Heart left ventricle (tissue), 16 donors: ENCODE measurements around the gene MRPL40. TPM values are rescaled to one million over a fixed set of nuclear protein-coding genes. Genes with fewer than 3 reads are reported as not detected.

Experiments used
- ATAC-seq, 4 donors: fragments of 200-7000 bp; cut with Tn5 transposase; one replicate each; pipeline ENCODE4 v1.9.1; 2020 to 2022; ENCODE audit warnings: moderate library complexity in 4 of 4, mild to moderate bottlenecking in 3 of 4, moderate number of reproducible peaks in 1 of 4
- DNase-seq, 5 donors: peaks; one replicate each; pipeline ENCODE4 v3.0.0-alpha.2; 2020
- H3K27ac ChIP-seq, 12 donors: fragments of 200-600 bp; sonication (generic) in 4 of 12; one replicate each; pipeline versions ENCODE4 v1.5.0 to v1.8.0; 2016 to 2022; ENCODE audit warnings: mild to moderate bottlenecking in 2 of 12
- H3K27me3 ChIP-seq, 9 donors: fragments of 200-600 bp; sonication (generic) in 2 of 9; one replicate each; pipeline versions ENCODE4 v1.5.1 to v1.8.0; 2016 to 2022; ENCODE audit warnings: mild to moderate bottlenecking in 3 of 9
- H3K36me3 ChIP-seq, 9 donors: fragments of 200-600 bp; sonication (generic) in 2 of 9; one replicate each; pipeline versions ENCODE4 v1.5.0 to v1.8.0; 2018 to 2022; ENCODE audit warnings: mild to moderate bottlenecking in 2 of 9
- H3K4me1 ChIP-seq, 12 donors: fragments of 200-600 bp; sonication (generic) in 4 of 12; one replicate each; pipeline versions ENCODE4 v1.5.0 to v1.8.0; 2016 to 2022; ENCODE audit warnings: mild to moderate bottlenecking in 3 of 12
- H3K4me3 ChIP-seq, 12 donors: fragments of 200-600 bp; sonication (generic) in 4 of 12; one replicate each; pipeline versions ENCODE4 v1.5.0 to v1.8.0; 2017 to 2022; ENCODE audit warnings: mild to moderate bottlenecking in 9 of 12, moderate library complexity in 4 of 12
- H3K9me3 ChIP-seq, 12 donors: fragments of 200-600 bp; sonication (generic) in 4 of 12; one replicate each; pipeline versions ENCODE4 v1.5.0 to v1.8.0; 2016 to 2022; ENCODE audit warnings: mild to moderate bottlenecking in 1 of 12
- CTCF ChIP-seq, 12 donors: fragments of 200-600 bp; sonication (generic) in 4 of 12; IDR thresholded peaks; one replicate each; pipeline versions ENCODE4 v1.5.0 to v1.8.0; 2018 to 2022; ENCODE audit warnings: antibody characterized with exemption in 12 of 12, mild to moderate bottlenecking in 5 of 12
- POLR2A ChIP-seq, 2 donors: fragments of 450-650 bp; IDR thresholded peaks; one replicate each; pipeline ENCODE4 v1.6.1; 2017; ENCODE audit warnings: antibody characterized with exemption in 2 of 2, mild to moderate bottlenecking in 2 of 2, moderate library complexity in 2 of 2
- WGBS, 4 donors: extraction: QIAGEN DNeasy Blood & Tissue Kit in 2 of 4; methylation state at CpG; one replicate each; pipeline versions ENCODE4 v1.1.5 to v1.1.7; 2013 to 2018; 5-methylcytosine and 5-hydroxymethylcytosine counted together
- intact Hi-C, 10 donors: fragments of 100-400 bp; cut with DNase I; formaldehyde crosslinking; loops; one replicate each; pipeline versions ENCODE4 v1.11.1 to v1.14.2; 2022
- polyA plus RNA-seq, 2 donors: library from polyadenylated mRNA; stranded (reverse); fragments of 200-250 nt; gene quantifications; one replicate each; pipeline ENCODE4 v1.2.3, GENCODE V29; 2013
- total RNA-seq, 9 donors: library from RNA; depleted of rRNA in 2 of 9; stranded (reverse); fragments of >200 nt in 2 of 9; fragmentation: NEBNext Ultra II Directional in 3 of 9; extraction: Animal tissue kit (Norgen Biotek cat#: 25700) in 3 of 9; gene quantifications; one replicate each; pipeline versions ENCODE4 v1.1.0 to v1.2.4, GENCODE V29; 2016 to 2023
- donor health status: ischemic (EF 13 %, LVEDD 7.1; RV severe dilation, severe dysfunction).
- donor health status: healthy with polysubstance abuse.
- donor health status: DM: no; HTN: yes; CAD: no.
- donor health status: DM: no; HTN: no; CAD: no.
- donor health status: ischemic (EF 25% LVEDD 6.9; RV normal size, moderate dysfunction).
- donor health status: ischemic (EF 25% LVEDD 5.7; RV mildly dilated, moderate dysfunction).
- donor health status: healthy.
- donor health status: DM: yes; HTN: yes; CAD: no.
- donor health status: ischemic (EF 35%, LVEDD 5.7; RV mildly dilated, moderate dysfunction).
- donor health status: nonischemic (EF 11% LVEDD 7.7; RV severe dilation, severe dysfunction).
- donor health status: DM: yes; HTN: yes; CAD: no.
- donor health status: PGD.
- donor health status: ischemic (EF 29% LVEDD 5.4; RV normal size, mild dysfunction).
- donor health status: nonischemic (EF 23%, LVEDD 6.1; RV moderate dilation, normal function).

The MRPL40 gene
- total and polyA plus RNA-seq, 11 donors: 39.9 to 119 (median 54.2) TPM

DNA sequence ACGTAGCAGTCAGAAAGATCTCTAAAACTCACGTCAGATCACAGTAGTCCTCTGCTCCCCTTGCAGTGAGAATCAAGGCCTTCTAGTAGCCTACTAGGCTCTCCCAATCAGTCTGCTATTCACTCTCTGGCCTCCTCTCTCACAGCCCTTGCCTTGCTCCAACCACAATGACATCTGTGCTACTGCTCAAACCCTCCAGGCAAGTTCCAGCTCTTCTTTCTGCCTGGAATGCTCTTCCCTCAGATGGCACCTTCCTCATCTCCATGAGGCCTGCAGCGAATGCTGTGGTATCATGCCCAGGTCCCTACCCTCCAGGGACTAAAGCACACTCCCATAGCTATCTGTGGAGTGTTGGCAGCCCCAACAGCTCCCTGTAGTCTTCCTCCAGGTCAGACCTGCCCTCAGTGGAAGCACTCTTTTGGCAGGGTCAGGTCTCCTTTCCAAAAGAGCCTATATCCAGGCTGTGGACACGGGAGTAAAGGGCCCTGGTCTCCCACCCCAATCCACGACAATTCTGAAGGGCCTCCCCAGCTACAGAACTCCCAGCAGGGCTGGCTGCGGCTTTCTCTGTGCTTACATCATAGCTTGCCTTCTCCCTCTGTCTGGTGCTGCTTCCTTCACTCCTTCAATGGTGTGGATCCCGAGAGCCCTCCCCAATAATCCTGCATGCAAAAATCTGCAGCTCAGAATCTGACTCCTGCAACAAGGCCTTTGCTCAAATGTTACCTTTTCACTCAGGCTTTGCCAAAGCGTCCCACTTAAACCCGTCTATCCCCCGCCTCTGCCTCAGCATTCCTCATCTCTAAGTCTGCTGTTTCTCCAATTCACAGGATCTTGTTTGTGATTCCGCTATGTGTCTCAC lies 9.7 kb upstream of the MRPL40 start:
- ATAC-seq: peak in 1 of 4 donors; percentile 13
- Histone ChIP-seq H3K27me3 (no peaks in the 10 kb centered on the region), H3K9me3 (no peaks in the 10 kb centered on the region), H3K4me3 (no peak overlapping the region), H3K36me3 (no peaks in the 10 kb centered on the region), H3K27ac (no peak overlapping the region), H3K4me1 (peaks cover 0 to 67% (median 18%) of the 10 kb centered on the region in 12 donors)
- intact Hi-C loops: no loop called here
- TF ChIP-seq CTCF (IDR thresholded peaks at IDR 0.05): no peak
- no peak for TF ChIP-seq POLR2A (IDR thresholded peaks at IDR 0.05)
- 61 to 71% (median 69%) methylated on average over 11 of the region's 11 CpGs for WGBS, 4 donors
- no peak for DNase-seq

- DNase-seq: no peak
- no peak for TF ChIP-seq POLR2A (IDR thresholded peaks at IDR 0.05)
- no peak for TF ChIP-seq CTCF (IDR thresholded peaks at IDR 0.05)
- Histone ChIP-seq H3K4me1 (peaks cover 0 to 77% (median 20%) of the 10 kb centered on the region in 12 donors), H3K9me3 (no peaks in the 10 kb centered on the region), H3K27me3 (no peaks in the 10 kb centered on the region), H3K36me3 (no peaks in the 10 kb centered on the region), H3K4me3 (no peak overlapping the region), H3K27ac (no peak overlapping the region)
- intact Hi-C loops: no loop called here
- 86 to 93% (median 90%) methylated on average over 3 of the region's 3 CpGs for WGBS, 4 donors
- ATAC-seq: no peak
Measured at GRCh38 chr22:19424186-19424500, 8.2 kb upstream of the MRPL40 start.

DNA sequence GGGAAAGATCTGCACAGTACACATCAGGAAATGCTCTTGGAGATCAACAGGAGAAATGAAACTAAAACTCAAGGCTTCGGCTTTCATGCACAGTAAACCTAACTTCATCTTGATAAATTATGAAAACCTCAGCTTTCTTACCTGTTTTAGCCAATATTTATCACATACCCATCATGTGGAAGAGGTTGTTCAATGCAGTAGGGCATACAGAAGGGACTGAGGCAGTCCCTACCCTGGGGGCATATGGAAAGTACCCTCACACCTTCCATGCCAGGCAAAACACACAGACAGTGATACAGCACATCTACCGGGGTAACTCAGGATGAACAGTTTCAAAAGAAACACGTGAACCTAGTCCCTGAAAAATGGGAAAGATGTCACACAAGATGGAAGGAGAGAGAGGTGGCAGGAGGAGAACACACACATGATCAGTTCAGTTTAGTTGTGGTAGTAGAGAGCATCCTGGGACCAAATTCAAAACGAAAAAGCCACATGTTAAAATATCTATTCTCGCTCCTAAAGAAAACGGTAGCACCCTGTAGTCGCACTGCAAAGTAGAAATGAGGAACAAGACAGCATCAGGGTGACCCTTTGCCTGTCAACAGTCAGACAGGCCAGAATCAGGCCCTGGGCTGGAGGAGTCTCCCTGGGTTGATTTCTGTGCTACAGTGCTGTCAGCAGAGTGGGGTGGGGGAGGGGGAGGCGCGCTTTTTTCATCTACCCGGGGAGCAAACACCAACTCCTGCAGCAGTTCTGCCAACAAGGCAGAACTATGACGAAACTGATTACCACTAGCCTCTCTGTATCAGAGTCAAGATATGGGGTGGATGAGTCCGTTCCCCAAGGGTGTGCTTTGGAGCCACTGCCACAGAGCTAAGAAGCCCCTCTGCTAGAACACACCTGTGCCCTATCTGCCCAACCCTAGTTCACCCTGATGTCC lies 2.1 kb upstream of the MRPL40 start:
- ATAC-seq: no peak
- Histone ChIP-seq H3K27ac (peak overlapping the region in 11 of 12 donors; percentile 41 to 99 (median 83)), H3K4me1 (peaks cover 7 to 64% (median 31%) of the 10 kb centered on the region in 12 donors), H3K36me3 (peaks cover 0 to 15% (median 11%) of the 10 kb centered on the region in 9 donors), H3K4me3 (peak overlapping the region; percentile 62 to 95 (median 86)), H3K9me3 (no peaks in the 10 kb centered on the region), H3K27me3 (no peaks in the 10 kb centered on the region)
- WGBS, 4 donors: 7 to 12% (median 10%) methylated on average over 12 of the region's 12 CpGs
- peak in 1 of 5 donors; percentile 35 for DNase-seq
- TF ChIP-seq POLR2A (IDR thresholded peaks at IDR 0.05) (no peak), CTCF (IDR thresholded peaks at IDR 0.05) (no peak)
- intact Hi-C loops: loop anchor here in 5 of 10 donors (5.0 to 10.0 kb wide), 3 partner anchors 47 to 253 kb away; partner anchors contain the start of genes CDC45 (in 3 of the 5), UFD1 (in 3 of the 5), CLTCL1 (in 1 of the 5) and SLC25A1 (in 1 of the 5)
